Karpas-422 (cell line): Measurements from ENCODE around the gene TEKT1. TPM values are rescaled to one million over a fixed set of nuclear protein-coding genes. Genes with fewer than 3 reads are reported as not detected.

Experiments
- DNase-seq: peaks from one replicate; pipeline ENCODE4 v3.0.0-alpha.2; 2015
- H2AFZ ChIP-seq: fragments of 200-600 bp; sonication (generic); 2 replicates; pipeline ENCODE4 v1.6.1; 2014; ENCODE audit warnings: antibody characterized with exemption, low read length, mixed read lengths
- H3K27ac ChIP-seq: fragments of 200-600 bp; sonication (generic); 2 replicates; pipeline ENCODE4 v1.5.1; 2014; ENCODE audit warnings: mild to moderate bottlenecking, low read length, moderate library complexity
- H3K27me3 ChIP-seq: fragments of 200-600 bp; sonication (generic); 2 replicates; pipeline ENCODE4 v1.6.1; 2014; ENCODE audit warnings: low read length, mixed read lengths
- H3K36me3 ChIP-seq: fragments of 200-600 bp; sonication (generic); 2 replicates; pipeline ENCODE4 v1.6.1; 2014; ENCODE audit warnings: low read length, mixed read lengths; ENCODE audit not compliant: insufficient read depth
- H3K4me1 ChIP-seq: fragments of 200-600 bp; sonication (generic); 2 replicates; pipeline ENCODE4 v1.6.1; 2014; ENCODE audit warnings: mild to moderate bottlenecking, low read length, mixed read lengths
- H3K4me2 ChIP-seq: fragments of 200-600 bp; sonication (generic); 2 replicates; pipeline ENCODE4 v1.6.1; 2014; ENCODE audit warnings: low read length, low read depth, mild to moderate bottlenecking; ENCODE audit not compliant: poor library complexity, severe bottlenecking
- H3K4me3 ChIP-seq: fragments of 200-600 bp; sonication (generic); 2 replicates; pipeline ENCODE4 v1.5.1; 2014; ENCODE audit warnings: mild to moderate bottlenecking, antibody characterized with exemption, low read length, mixed read lengths
- H3K79me2 ChIP-seq: fragments of 200-600 bp; sonication (generic); 2 replicates; pipeline ENCODE4 v1.6.1; 2014; ENCODE audit warnings: mild to moderate bottlenecking, low read length, mixed read lengths
- H3K9ac ChIP-seq: fragments of 200-600 bp; sonication (generic); 2 replicates; pipeline ENCODE4 v1.6.0; 2014; ENCODE audit warnings: low read length
- H3K9me2 ChIP-seq: fragments of 200-600 bp; sonication (generic), shearing (Covaris generic); replicated peaks from 2 replicates; pipeline ENCODE4 v1.6.0; 2014; ENCODE audit warnings: mild to moderate bottlenecking, low read length, moderate library complexity; ENCODE audit not compliant: insufficient read depth
- H3K9me3 ChIP-seq: fragments of 300-700, 200-600 bp; sonication (generic); 2 replicates; pipeline ENCODE4 v1.6.1; 2014; ENCODE audit warnings: low read length, mixed read lengths
- H4K20me1 ChIP-seq: fragments of 200-600 bp; sonication (generic); 2 replicates; pipeline ENCODE4 v1.6.1; 2014; ENCODE audit warnings: mild to moderate bottlenecking, antibody characterized with exemption, low read length, low read depth; ENCODE audit not compliant: insufficient read depth
- total RNA-seq: library from RNA; depleted of rRNA; stranded (reverse); fragments of >200 nt; shearing (Covaris generic); gene quantifications from 2 replicates; pipeline ENCODE4 v1.2.3, GENCODE V29; 2014; ENCODE audit warnings: low replicate concordance

TEKT1 gene
- total RNA-seq, 1 experiment from 2014 or later: not detected

GRCh38 chr17:6789146-6789545, 42.4 kb downstream of the TEKT1 start:
- no peaks in the 10 kb centered on the region for H3K9me2 ChIP-seq
- H3K36me3 ChIP-seq: no peaks in the 10 kb centered on the region
- H3K27me3 ChIP-seq: no peaks in the 10 kb centered on the region
- DNase-seq: no peak
- H3K9ac ChIP-seq: no peak overlapping the region
- no peaks in the 10 kb centered on the region for H3K79me2 ChIP-seq
- no peaks in the 10 kb centered on the region for H3K9me3 ChIP-seq
- no peaks in the 10 kb centered on the region for H3K4me1 ChIP-seq
- H3K4me3 ChIP-seq: no peak overlapping the region
- no peak overlapping the region for H3K27ac ChIP-seq
- H2AFZ ChIP-seq: no peak overlapping the region
- H3K4me2 ChIP-seq: no peak overlapping the region
- H4K20me1 ChIP-seq: no peaks in the 10 kb centered on the region

GRCh38 chr17:6787081-6787693, 44.3 kb downstream of the TEKT1 start:
- Histone ChIP-seq H3K4me3 (no peak overlapping the region), H3K9me2 (no peaks in the 10 kb centered on the region), H3K36me3 (no peaks in the 10 kb centered on the region), H3K4me2 (no peak overlapping the region), H3K27ac (no peak overlapping the region), H4K20me1 (no peaks in the 10 kb centered on the region), H3K27me3 (no peaks in the 10 kb centered on the region), H3K79me2 (no peaks in the 10 kb centered on the region), H2AFZ (no peak overlapping the region), H3K9me3 (no peaks in the 10 kb centered on the region), H3K9ac (no peak overlapping the region), H3K4me1 (no peaks in the 10 kb centered on the region)
- no peak for DNase-seq

GRCh38 chr17:6786618-6787017, 44.9 kb downstream of the TEKT1 start:
- no peak for DNase-seq
- Histone ChIP-seq H3K4me2 (no peak overlapping the region), H3K9ac (no peak overlapping the region)

GRCh38 chr17:6782244-6782643, 49.3 kb downstream of the TEKT1 start:
- Histone ChIP-seq H3K4me2 (no peak overlapping the region), H2AFZ (no peak overlapping the region), H3K27ac (no peak overlapping the region), H3K9ac (no peak overlapping the region), H3K4me1 (no peaks in the 10 kb centered on the region), H4K20me1 (no peaks in the 10 kb centered on the region), H3K9me3 (no peaks in the 10 kb centered on the region), H3K9me2 (no peaks in the 10 kb centered on the region), H3K27me3 (no peaks in the 10 kb centered on the region), H3K4me3 (no peak overlapping the region), H3K79me2 (no peaks in the 10 kb centered on the region), H3K36me3 (no peaks in the 10 kb centered on the region)
- DNase-seq: no peak

More at GRCh38 chr17:6786618-6787017, 44.9 kb downstream of the TEKT1 start:
- no peaks in the 10 kb centered on the region for H3K79me2 ChIP-seq
- no peak overlapping the region for H3K4me3 ChIP-seq
- no peaks in the 10 kb centered on the region for H3K27me3 ChIP-seq
- no peak overlapping the region for H3K27ac ChIP-seq
- H3K9me2 ChIP-seq: no peaks in the 10 kb centered on the region
- H3K4me1 ChIP-seq: no peaks in the 10 kb centered on the region
- H3K36me3 ChIP-seq: no peaks in the 10 kb centered on the region
- no peaks in the 10 kb centered on the region for H4K20me1 ChIP-seq
- H2AFZ ChIP-seq: no peak overlapping the region
- no peaks in the 10 kb centered on the region for H3K9me3 ChIP-seq

GRCh38 chr17:6780886-6781285, 50.6 kb downstream of the TEKT1 start:
- no peak overlapping the region for H2AFZ ChIP-seq
- H3K36me3 ChIP-seq: no peaks in the 10 kb centered on the region
- H3K4me2 ChIP-seq: no peak overlapping the region
- H3K79me2 ChIP-seq: no peaks in the 10 kb centered on the region
- no peak overlapping the region for H3K27ac ChIP-seq
- H3K4me1 ChIP-seq: no peaks in the 10 kb centered on the region
- H4K20me1 ChIP-seq: no peaks in the 10 kb centered on the region
- no peaks in the 10 kb centered on the region for H3K9me2 ChIP-seq
- H3K27me3 ChIP-seq: no peaks in the 10 kb centered on the region
- no peak for DNase-seq
- H3K9ac ChIP-seq: no peak overlapping the region
- no peak overlapping the region for H3K4me3 ChIP-seq
- no peaks in the 10 kb centered on the region for H3K9me3 ChIP-seq

- no peaks in the 10 kb centered on the region for H3K79me2 ChIP-seq
- H3K4me2 ChIP-seq: no peak overlapping the region
- no peak for DNase-seq
- no peak overlapping the region for H3K4me3 ChIP-seq
- H3K9ac ChIP-seq: no peak overlapping the region
- no peaks in the 10 kb centered on the region for H3K36me3 ChIP-seq
- H3K9me2 ChIP-seq: no peaks in the 10 kb centered on the region
- H3K4me1 ChIP-seq: no peaks in the 10 kb centered on the region
- no peak overlapping the region for H3K27ac ChIP-seq
- no peaks in the 10 kb centered on the region for H3K27me3 ChIP-seq
- H3K9me3 ChIP-seq: no peaks in the 10 kb centered on the region
- no peaks in the 10 kb centered on the region for H4K20me1 ChIP-seq
- H2AFZ ChIP-seq: no peak overlapping the region
Measured at GRCh38 chr17:6780001-6780400, 51.5 kb downstream of the TEKT1 start.

GRCh38 chr17:6779411-6779810, 52.1 kb downstream of the TEKT1 start:
- H4K20me1 ChIP-seq: no peaks in the 10 kb centered on the region
- no peaks in the 10 kb centered on the region for H3K79me2 ChIP-seq
- H3K4me2 ChIP-seq: no peak overlapping the region
- H3K9me2 ChIP-seq: no peaks in the 10 kb centered on the region
- H3K4me3 ChIP-seq: no peak overlapping the region
- no peaks in the 10 kb centered on the region for H3K36me3 ChIP-seq
- H3K27ac ChIP-seq: no peak overlapping the region
- no peak overlapping the region for H3K9ac ChIP-seq
- no peaks in the 10 kb centered on the region for H3K4me1 ChIP-seq
- no peak for DNase-seq
- H3K27me3 ChIP-seq: no peaks in the 10 kb centered on the region
- no peaks in the 10 kb centered on the region for H3K9me3 ChIP-seq
- no peak overlapping the region for H2AFZ ChIP-seq

GRCh38 chr17:6775871-6776405, 55.6 kb downstream of the TEKT1 start, which contains the start of gene FBXO39:
Gene FBXO39, plus strand, starts transcription at chr17:6776215. Its CDS starts 3,654 bp downstream, at chr17:6779869.
- no peak within 1 kb of the TSS for H3K4me3 ChIP-seq
- no peaks in the 10 kb centered on the region for H3K9me3 ChIP-seq
- no peaks in the 10 kb centered on the region for H4K20me1 ChIP-seq
- H3K27me3 ChIP-seq: no peaks in the 10 kb centered on the region
- DNase-seq: no peak
- no peak within 1 kb of the TSS for H3K9ac ChIP-seq
- H2AFZ ChIP-seq: no peak within 1 kb of the TSS
- no peaks in the 10 kb centered on the region for H3K9me2 ChIP-seq
- H3K4me1 ChIP-seq: no peaks in the 10 kb centered on the region
- no peak within 1 kb of the TSS for H3K27ac ChIP-seq
- H3K36me3 ChIP-seq: no peaks in the 10 kb centered on the region
- no peaks in the 10 kb centered on the region for H3K79me2 ChIP-seq
- H3K4me2 ChIP-seq: no peak within 1 kb of the TSS
